ENCODE results near the gene SNPH.
"Not testable (repeated sequence)": the region's sequence is repeated elsewhere in the genome, so short reads cannot be mapped to it uniquely, and the experiment has no call there.

DNA sequence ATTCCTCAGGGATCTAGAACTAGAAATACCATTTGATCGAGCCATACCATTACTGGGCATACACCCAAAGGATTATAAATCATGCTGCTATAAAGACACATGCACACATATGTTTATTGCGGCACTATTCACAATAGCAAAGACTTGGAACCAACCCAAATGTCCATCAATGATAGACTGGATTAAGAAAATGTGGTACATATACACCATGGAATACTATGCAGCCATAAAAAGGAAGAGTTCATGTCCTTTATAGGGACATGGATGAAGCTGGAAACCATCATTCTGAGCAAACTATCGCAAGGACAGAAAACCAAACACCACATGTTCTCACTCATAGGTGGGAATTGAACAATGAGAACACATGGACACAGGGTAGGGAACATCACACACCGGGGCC is 43.3 kb upstream of the SNPH start:
- TF ChIP-seq, protein P1, sequence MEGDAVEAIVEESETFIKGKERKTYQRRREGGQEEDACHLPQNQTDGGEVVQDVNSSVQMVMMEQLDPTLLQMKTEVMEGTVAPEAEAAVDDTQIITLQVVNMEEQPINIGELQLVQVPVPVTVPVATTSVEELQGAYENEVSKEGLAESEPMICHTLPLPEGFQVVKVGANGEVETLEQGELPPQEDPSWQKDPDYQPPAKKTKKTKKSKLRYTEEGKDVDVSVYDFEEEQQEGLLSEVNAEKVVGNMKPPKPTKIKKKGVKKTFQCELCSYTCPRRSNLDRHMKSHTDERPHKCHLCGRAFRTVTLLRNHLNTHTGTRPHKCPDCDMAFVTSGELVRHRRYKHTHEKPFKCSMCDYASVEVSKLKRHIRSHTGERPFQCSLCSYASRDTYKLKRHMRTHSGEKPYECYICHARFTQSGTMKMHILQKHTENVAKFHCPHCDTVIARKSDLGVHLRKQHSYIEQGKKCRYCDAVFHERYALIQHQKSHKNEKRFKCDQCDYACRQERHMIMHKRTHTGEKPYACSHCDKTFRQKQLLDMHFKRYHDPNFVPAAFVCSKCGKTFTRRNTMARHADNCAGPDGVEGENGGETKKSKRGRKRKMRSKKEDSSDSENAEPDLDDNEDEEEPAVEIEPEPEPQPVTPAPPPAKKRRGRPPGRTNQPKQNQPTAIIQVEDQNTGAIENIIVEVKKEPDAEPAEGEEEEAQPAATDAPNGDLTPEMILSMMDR (IDR thresholded peaks at IDR 0.05): not testable (repeated sequence)
- TF ChIP-seq POLR2AphosphoS5 (IDR thresholded peaks at IDR 0.05); POLR2A (IDR thresholded peaks at IDR 0.05; ENCODE audit: low read depth); EP300 (IDR thresholded peaks at IDR 0.05): not testable (repeated sequence)

Data from esophagus muscularis mucosa (tissue), 4 donors.